Mucosa of stomach (tissue), 1 donor: ENCODE data around the gene FAM222A.

Source experiments
- H3K27me3 ChIP-seq: one replicate; pipeline ENCODE4 v1.7.0; 2013; ENCODE audit warnings: mild to moderate bottlenecking, low read length; ENCODE audit not compliant: control insufficient read depth, insufficient read depth
- H3K36me3 ChIP-seq: one replicate; pipeline ENCODE4 v1.7.0; 2013; ENCODE audit warnings: low read length; ENCODE audit not compliant: control insufficient read depth, insufficient read depth
- H3K4me1 ChIP-seq: one replicate; pipeline ENCODE4 v1.7.0; 2013; ENCODE audit warnings: mild to moderate bottlenecking, low read length; ENCODE audit not compliant: control insufficient read depth, insufficient read depth
- H3K4me3 ChIP-seq: one replicate; pipeline ENCODE4 v1.7.0; 2013; ENCODE audit warnings: low read length
- H3K9ac ChIP-seq: one replicate; pipeline ENCODE4 v1.7.0; 2013; ENCODE audit warnings: mild to moderate bottlenecking, low read length, moderate library complexity
- H3K9me3 ChIP-seq: one replicate; pipeline ENCODE4 v1.7.0; 2013; ENCODE audit warnings: mild to moderate bottlenecking, low read length, moderate library complexity; ENCODE audit not compliant: control insufficient read depth
- donor health status: Pancreatic carcinoma.

The FAM222A gene

DNA sequence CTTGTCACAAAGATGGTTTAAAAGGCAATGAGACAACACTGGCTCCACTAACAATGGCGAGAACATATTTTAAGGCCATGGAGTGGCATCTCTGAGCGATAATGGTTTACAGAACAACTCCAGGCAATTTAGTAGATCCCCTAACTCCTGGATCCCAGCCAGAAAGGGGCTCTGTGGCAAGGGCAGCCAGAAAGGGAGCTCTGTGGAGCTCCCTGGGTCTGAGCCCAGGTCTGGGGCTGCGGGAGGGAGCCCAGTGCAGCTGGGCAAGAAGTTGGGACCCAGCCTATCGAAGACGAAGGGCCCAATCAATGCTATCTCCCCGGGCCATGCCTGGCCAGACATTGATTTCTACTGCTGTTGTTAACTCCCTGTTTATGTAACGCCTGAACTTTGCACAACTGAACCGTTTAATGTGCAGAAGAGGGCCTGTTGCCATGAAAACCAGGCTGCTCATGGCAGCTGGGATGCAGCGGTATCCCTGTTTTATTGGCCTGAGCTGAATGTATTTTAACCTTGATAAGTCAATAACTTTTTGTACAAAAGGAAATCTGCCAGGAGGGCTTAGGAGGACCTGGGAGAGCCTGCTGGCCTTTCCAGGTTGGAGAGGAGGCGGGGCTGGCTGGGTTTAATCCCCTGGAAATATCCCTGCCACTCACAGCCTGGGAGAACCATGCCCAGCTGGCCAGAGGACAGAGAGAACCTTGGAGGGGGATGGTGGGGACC, 6.7 kb upstream of the FAM222A start:
- Histone ChIP-seq H3K4me3 (no peak overlapping the region), H3K27me3 (peaks cover 3% of the 10 kb centered on the region), H3K4me1 (peaks cover 38% of the 10 kb centered on the region), H3K9ac (no peak overlapping the region), H3K9me3 (no peaks in the 10 kb centered on the region), H3K36me3 (no peaks in the 10 kb centered on the region)

GRCh38 chr12:109707470-109707821, 6.2 kb upstream of the FAM222A start:
- Histone ChIP-seq H3K27me3 (peaks cover 6% of the 10 kb centered on the region), H3K9me3 (no peaks in the 10 kb centered on the region), H3K4me3 (no peak overlapping the region), H3K9ac (no peak overlapping the region), H3K36me3 (no peaks in the 10 kb centered on the region), H3K4me1 (peaks cover 44% of the 10 kb centered on the region)

- Histone ChIP-seq H3K36me3 (no peaks in the 10 kb centered on the region), H3K4me3 (no peak overlapping the region), H3K27me3 (peaks cover 10% of the 10 kb centered on the region), H3K9ac (no peak overlapping the region), H3K9me3 (no peaks in the 10 kb centered on the region), H3K4me1 (peaks cover 45% of the 10 kb centered on the region)
Observed at GRCh38 chr12:109708939-109709338, 4.7 kb upstream of the FAM222A start.

- no peaks in the 10 kb centered on the region for H3K9me3 ChIP-seq
- H3K9ac ChIP-seq: peak overlapping the region; percentile 18
- no peaks in the 10 kb centered on the region for H3K36me3 ChIP-seq
- H3K27me3 ChIP-seq: peaks cover 10% of the 10 kb centered on the region
- no peak overlapping the region for H3K4me3 ChIP-seq
- peaks cover 45% of the 10 kb centered on the region for H3K4me1 ChIP-seq
Observed at GRCh38 chr12:109709401-109709991, 4.1 kb upstream of the FAM222A start.

DNA sequence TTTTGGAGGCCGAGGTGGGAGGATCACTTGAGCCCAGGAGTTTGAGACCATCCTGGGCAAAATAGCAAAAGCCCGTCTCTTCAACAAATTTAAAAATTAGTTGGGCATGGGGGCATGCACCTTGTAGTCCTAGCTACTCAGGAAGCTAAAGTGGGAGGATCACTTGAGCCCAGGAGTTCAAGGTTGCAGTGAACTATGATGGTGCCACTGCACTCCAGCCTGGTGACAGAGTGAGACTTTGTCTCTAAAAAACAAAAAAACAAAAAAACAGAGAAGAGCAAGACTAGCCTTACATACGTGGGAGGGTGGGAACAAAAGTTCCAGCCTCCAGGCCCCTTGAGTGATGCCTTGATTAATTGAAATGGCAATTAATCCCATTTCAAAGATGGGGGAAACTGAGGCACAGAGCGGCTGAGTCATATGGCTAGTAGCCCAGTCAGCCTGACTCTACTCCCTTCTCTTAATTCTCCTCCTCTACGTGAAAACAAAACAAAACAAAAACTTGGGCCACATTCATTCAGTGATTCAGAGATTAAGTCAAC, 3.3 kb upstream of the FAM222A start:
- H3K4me3 ChIP-seq: no peak overlapping the region
- H3K9me3 ChIP-seq: no peaks in the 10 kb centered on the region
- no peaks in the 10 kb centered on the region for H3K36me3 ChIP-seq
- peaks cover 7% of the 10 kb centered on the region for H3K27me3 ChIP-seq
- H3K4me1 ChIP-seq: peaks cover 51% of the 10 kb centered on the region
- H3K9ac ChIP-seq: no peak overlapping the region

GRCh38 chr12:109710747-109711595, 2.7 kb upstream of the FAM222A start:
- Histone ChIP-seq H3K9ac (no peak overlapping the region), H3K4me3 (no peak overlapping the region), H3K4me1 (peaks cover 54% of the 10 kb centered on the region), H3K9me3 (no peaks in the 10 kb centered on the region), H3K27me3 (peaks cover 7% of the 10 kb centered on the region), H3K36me3 (no peaks in the 10 kb centered on the region)

- Histone ChIP-seq H3K4me1 (peaks cover 51% of the 10 kb centered on the region), H3K36me3 (no peaks in the 10 kb centered on the region), H3K9ac (no peak overlapping the region), H3K9me3 (no peaks in the 10 kb centered on the region), H3K27me3 (peaks cover 7% of the 10 kb centered on the region), H3K4me3 (no peak overlapping the region)
Observed at GRCh38 chr12:109711596-109712461, 1.8 kb upstream of the FAM222A start.

DNA sequence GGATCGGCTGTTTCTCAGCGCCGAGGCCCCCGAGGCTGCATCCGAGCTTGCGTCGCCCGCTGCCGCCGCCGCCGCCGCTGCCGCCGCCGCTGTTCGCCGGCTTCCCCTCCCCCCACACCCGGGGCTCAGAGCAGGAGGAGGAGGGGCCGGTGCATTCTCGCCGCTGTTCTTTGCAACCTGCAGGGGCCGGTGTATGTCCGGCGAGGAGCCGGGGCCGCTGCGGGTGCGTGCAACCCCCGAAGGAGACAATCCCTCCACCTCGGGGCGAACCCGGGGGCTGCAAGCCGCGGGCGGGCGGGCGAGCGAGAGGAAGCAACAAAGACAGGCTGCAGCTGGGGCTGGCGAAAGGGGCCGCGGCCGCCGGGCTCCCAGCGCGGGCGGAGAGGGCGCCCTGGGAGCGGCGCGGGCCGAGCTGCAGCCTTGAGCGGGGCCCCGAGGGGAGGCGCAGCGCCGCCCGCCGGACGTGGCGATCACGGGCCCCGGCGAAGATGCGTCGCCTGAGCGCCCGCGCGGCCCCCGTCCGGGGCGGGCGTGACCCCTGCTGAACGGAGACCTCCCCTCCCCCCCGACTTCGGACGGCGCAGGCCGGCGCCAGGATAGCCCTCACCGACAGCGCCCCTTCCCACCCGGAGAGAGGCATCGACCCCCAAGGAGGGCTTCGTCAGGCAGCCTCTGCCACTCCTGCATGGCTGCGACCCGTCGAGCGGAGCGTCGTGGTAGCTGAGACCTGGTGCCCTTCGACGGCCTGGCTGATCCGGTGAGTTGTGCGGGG, 702 bp downstream of the FAM222A start:
- Histone ChIP-seq H3K9ac (peak overlapping the region; percentile 36), H3K4me1 (peaks cover 50% of the 10 kb centered on the region), H3K27me3 (peaks cover 15% of the 10 kb centered on the region), H3K9me3 (no peaks in the 10 kb centered on the region), H3K36me3 (no peaks in the 10 kb centered on the region), H3K4me3 (no peak overlapping the region)

DNA sequence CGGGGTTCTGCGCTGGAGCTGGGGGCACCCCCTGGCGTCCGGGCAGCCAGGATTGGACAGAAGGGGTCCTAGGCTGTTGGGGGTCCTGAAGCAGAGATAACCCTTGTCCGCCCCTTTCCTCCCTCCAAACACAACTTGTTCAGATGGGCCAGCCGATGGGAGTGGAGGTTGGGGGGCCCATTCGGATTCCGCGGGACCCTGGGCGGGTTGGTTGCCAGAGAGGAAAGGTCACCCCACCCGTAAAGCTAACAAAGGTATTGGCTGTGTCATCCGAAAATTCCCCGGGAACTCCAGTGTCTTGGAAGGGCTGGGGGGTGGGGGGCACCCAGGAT, 1.3 kb downstream of the FAM222A start:
- H3K9ac ChIP-seq: peak overlapping the region; percentile 36
- no peaks in the 10 kb centered on the region for H3K36me3 ChIP-seq
- H3K27me3 ChIP-seq: peaks cover 15% of the 10 kb centered on the region
- no peaks in the 10 kb centered on the region for H3K9me3 ChIP-seq
- H3K4me3 ChIP-seq: no peak overlapping the region
- H3K4me1 ChIP-seq: peaks cover 44% of the 10 kb centered on the region

GRCh38 chr12:109715310-109716091, 1.9 kb downstream of the FAM222A start:
- peaks cover 40% of the 10 kb centered on the region for H3K4me1 ChIP-seq
- H3K9ac ChIP-seq: peak overlapping the region; percentile 36
- no peak overlapping the region for H3K4me3 ChIP-seq
- H3K9me3 ChIP-seq: no peaks in the 10 kb centered on the region
- H3K36me3 ChIP-seq: no peaks in the 10 kb centered on the region
- peaks cover 15% of the 10 kb centered on the region for H3K27me3 ChIP-seq
